NCI-H2081 (cell line): ENCODE measurements around the gene KRTAP10-12.
A peak's percentile ranks its signal among the peaks of the same experiment; 100 is the strongest.

Source experiments
- DNase-seq, 2 experiments: peaks; one replicate each; lab custom pipeline; 2025; lab: John Stamatoyannopoulos, UW

The KRTAP10-12 gene

GRCh38 chr21:44712203-44713028 is 15.4 kb downstream of the KRTAP10-12 start:
- DNase-seq = no peak

- no peak for DNase-seq
Observed at GRCh38 chr21:44713130-44713529, 16.2 kb downstream of the KRTAP10-12 start.

- DNase-seq = no peak
Observed at GRCh38 chr21:44713846-44714245, 16.9 kb downstream of the KRTAP10-12 start.

- DNase-seq = no peak
Observed at GRCh38 chr21:44714905-44715304, 17.9 kb downstream of the KRTAP10-12 start.

- DNase-seq = no peak
Observed at GRCh38 chr21:44716984-44717383, 20.0 kb downstream of the KRTAP10-12 start.

- no peak for DNase-seq
Observed at GRCh38 chr21:44718093-44718492, 21.1 kb downstream of the KRTAP10-12 start.

- DNase-seq = no peak
Observed at GRCh38 chr21:44718571-44718970, 21.6 kb downstream of the KRTAP10-12 start.

GRCh38 chr21:44720170-44720569 is 23.2 kb downstream of the KRTAP10-12 start:
- no peak for DNase-seq

GRCh38 chr21:44722731-44723130 is 25.8 kb downstream of the KRTAP10-12 start:
- DNase-seq = no peak

GRCh38 chr21:44723177-44724131 is 26.5 kb downstream of the KRTAP10-12 start:
- DNase-seq = peak in 1 of 2 experiments; percentile 8

- DNase-seq = no peak
Observed at GRCh38 chr21:44724196-44724595, 27.2 kb downstream of the KRTAP10-12 start.

GRCh38 chr21:44724926-44725325 is 28.0 kb downstream of the KRTAP10-12 start:
- no peak for DNase-seq

GRCh38 chr21:44726826-44727225 is 29.9 kb downstream of the KRTAP10-12 start:
- DNase-seq = no peak

GRCh38 chr21:44727321-44727720 is 30.3 kb downstream of the KRTAP10-12 start:
- no peak for DNase-seq

- DNase-seq = no peak
Observed at GRCh38 chr21:44727757-44728156, 30.8 kb downstream of the KRTAP10-12 start.

GRCh38 chr21:44728716-44729115 is 31.7 kb downstream of the KRTAP10-12 start:
- DNase-seq = no peak

- DNase-seq = no peak
Observed at GRCh38 chr21:44729336-44730027, 32.5 kb downstream of the KRTAP10-12 start.

GRCh38 chr21:44730028-44730395 is 33.0 kb downstream of the KRTAP10-12 start:
- DNase-seq = no peak

- no peak for DNase-seq
Observed at GRCh38 chr21:44730951-44731579, 34.1 kb downstream of the KRTAP10-12 start.

- DNase-seq = no peak
Observed at GRCh38 chr21:44732263-44732662, 35.3 kb downstream of the KRTAP10-12 start.

GRCh38 chr21:44732956-44733355 is 36.0 kb downstream of the KRTAP10-12 start:
- no peak for DNase-seq
